ENCODE results near the gene NDUFS7.
"Not testable (repeated sequence)": the region's sequence is repeated elsewhere in the genome, so short reads cannot be mapped to it uniquely, and the experiment has no call there.

NDUFS7 gene

GRCh38 chr19:1417681-1418495, 34.2 kb downstream of the NDUFS7 start:
- no peak for DNase-seq (ENCODE audit: low read depth)
- H3K4me3 ChIP-seq (ENCODE audit: low read depth, low read length), result no peak overlapping the region
- TF ChIP-seq, protein P1, sequence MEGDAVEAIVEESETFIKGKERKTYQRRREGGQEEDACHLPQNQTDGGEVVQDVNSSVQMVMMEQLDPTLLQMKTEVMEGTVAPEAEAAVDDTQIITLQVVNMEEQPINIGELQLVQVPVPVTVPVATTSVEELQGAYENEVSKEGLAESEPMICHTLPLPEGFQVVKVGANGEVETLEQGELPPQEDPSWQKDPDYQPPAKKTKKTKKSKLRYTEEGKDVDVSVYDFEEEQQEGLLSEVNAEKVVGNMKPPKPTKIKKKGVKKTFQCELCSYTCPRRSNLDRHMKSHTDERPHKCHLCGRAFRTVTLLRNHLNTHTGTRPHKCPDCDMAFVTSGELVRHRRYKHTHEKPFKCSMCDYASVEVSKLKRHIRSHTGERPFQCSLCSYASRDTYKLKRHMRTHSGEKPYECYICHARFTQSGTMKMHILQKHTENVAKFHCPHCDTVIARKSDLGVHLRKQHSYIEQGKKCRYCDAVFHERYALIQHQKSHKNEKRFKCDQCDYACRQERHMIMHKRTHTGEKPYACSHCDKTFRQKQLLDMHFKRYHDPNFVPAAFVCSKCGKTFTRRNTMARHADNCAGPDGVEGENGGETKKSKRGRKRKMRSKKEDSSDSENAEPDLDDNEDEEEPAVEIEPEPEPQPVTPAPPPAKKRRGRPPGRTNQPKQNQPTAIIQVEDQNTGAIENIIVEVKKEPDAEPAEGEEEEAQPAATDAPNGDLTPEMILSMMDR (IDR thresholded peaks at IDR 0.05; ENCODE audit: low read depth, low read length, missing control alignments), result no peak

- DNase-seq (ENCODE audit: low read depth), result no peak
- H3K4me3 ChIP-seq (ENCODE audit: low read depth, low read length), result no peak overlapping the region
- TF ChIP-seq, protein P1 (IDR thresholded peaks at IDR 0.05; ENCODE audit: low read depth, low read length, missing control alignments), result no peak
Observed at GRCh38 chr19:1418496-1418775, 34.7 kb downstream of the NDUFS7 start.

DNA sequence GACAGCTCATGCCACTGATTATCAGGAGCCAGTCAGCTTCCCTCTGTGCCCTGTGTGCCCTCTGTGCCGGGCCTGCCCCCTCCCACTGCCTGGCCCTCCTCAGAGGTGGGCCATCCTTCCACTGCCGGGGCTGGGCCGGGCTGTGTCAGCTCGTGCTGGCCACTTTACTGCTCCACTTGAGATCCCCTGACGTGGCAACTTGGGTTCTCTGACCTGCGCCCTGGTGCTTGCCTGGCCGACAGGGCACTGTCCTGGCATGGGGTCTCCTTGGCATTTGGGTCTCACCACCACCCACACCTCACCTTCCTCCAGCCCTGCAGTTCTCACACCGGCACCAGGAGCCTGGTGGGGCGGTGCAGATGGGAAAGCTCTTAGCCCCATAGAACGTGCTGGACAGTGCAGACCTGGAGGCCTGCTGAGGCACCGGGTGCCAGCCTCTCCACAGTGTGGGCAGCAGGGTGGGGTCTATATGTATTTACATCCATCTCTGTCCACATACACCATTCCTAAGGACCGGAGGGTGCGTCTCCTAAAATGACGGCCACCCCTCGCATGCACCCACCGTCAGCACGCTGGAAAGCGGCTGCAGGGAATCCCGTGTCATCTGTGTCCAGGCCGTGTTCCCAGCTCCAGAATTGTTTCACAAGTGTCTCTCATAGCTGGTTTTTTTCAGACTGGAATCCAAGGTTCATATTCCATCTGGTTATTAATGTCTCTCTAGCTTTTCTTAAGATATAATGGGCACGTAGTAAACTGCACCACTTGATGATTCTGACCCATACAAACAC, 35.4 kb downstream of the NDUFS7 start:
- H3K4me3 ChIP-seq (ENCODE audit: low read depth, low read length), result no peak overlapping the region
- TF ChIP-seq, protein P1 (IDR thresholded peaks at IDR 0.05; ENCODE audit: low read depth, low read length, missing control alignments), result no peak
- DNase-seq (ENCODE audit: low read depth), result no peak

DNA sequence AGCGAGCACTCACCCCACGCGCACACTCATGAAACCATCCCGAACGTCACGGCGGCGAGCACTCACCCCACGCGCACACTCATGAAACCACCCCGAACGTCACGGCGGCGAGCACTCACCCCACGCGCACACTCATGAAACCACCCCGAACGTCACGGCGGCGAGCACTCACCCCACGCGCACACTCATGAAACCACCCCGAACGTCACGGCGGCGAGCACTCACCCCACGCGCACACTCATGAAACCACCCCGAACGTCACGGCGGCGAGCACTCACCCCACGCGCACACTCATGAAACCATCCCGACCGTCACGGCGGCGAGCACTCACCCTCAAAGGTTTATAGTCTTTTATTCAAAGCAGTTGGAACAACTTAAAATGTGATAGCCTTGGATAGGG, 36.4 kb downstream of the NDUFS7 start:
- not testable (repeated sequence) for DNase-seq (ENCODE audit: low read depth); H3K4me3 ChIP-seq (ENCODE audit: low read depth, low read length)

DNA sequence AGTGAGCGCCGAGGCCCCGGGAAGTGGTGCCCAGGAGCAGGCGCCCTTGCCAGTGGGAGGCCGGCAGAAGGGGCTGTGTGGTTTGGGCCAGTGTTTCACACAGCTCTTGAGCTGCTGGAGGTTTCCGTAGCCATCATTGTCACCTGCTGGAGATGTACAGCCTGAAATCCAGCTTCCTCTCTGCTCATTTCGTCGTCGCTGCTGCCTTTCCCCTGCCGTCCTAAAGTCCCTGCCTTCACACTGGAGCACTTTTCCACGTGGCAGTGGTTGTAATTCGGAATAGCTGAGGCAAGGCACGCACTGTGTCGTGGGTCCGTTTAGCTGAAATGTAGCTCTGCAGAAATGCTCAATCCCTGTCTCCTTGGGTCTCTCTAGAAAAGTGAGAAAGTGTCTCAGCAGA, 36.9 kb downstream of the NDUFS7 start:
- no peak overlapping the region for H3K4me3 ChIP-seq (ENCODE audit: low read depth, low read length)
- DNase-seq (ENCODE audit: low read depth), result no peak
- TF ChIP-seq, protein P1 (IDR thresholded peaks at IDR 0.05; ENCODE audit: low read depth, low read length, missing control alignments), result no peak

DNA sequence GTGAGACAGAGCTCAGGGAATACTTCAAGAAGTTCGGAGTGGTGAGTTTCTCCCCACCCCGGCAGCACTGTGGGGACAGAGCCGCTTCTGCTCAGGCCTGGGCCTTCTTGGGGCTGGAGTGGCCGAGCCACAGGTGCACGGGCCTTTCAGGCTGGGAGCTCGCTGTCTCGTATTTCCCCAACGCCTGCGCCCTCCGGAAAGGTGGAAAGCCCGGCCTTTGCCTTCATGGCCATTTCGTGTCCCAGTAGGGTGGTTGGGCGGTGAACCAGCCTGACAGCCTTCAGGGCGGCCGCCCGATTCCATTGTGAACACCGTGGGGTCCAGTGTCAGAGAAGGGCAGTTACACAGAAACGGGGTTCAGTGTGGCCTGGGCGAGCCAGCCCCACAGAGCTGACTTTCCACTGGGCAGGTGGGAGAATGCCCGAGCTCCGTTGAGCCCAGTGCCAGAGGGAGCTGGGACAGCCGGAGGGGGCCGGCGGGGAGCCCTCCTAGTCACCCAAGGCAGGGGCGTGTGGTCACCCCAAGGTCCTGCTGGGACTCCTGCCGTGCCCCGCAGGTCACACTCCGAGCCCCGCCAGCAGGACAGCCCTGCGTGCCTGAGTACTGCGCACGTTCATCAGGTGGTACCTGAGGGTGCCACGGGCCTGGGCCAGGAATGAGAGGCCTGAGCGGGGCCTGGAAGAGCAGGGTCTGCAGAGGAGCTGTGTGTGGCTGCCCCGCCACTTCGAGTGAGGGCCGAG, 37.7 kb downstream of the NDUFS7 start:
- H3K4me3 ChIP-seq (ENCODE audit: low read depth, low read length), result no peak overlapping the region
- TF ChIP-seq, protein P1 (IDR thresholded peaks at IDR 0.05; ENCODE audit: low read depth, low read length, missing control alignments), result no peak
- no peak for DNase-seq (ENCODE audit: low read depth)

DNA sequence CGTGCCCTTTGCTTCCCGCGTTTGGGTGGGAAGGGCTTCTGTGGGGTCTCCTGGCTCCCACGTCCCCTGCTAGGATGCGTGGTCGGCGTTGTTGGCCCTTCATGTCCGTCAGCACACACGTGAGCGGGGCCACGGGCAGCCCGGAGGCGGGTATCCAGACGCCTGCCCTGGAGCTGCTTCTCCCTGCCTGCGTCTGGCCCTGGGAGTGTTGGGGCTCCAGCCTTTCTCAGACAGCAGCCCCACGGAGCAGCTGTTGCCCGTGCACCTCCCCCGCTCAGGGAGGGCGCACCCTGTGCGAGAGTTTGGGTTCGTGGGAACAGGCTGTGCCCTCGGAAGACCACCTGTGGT, 38.2 kb downstream of the NDUFS7 start:
- DNase-seq (ENCODE audit: low read depth), result no peak
- H3K4me3 ChIP-seq (ENCODE audit: low read depth, low read length), result no peak overlapping the region
- TF ChIP-seq, protein P1 (IDR thresholded peaks at IDR 0.05; ENCODE audit: low read depth, low read length, missing control alignments), result no peak

All from GM12864 (cell line).